Measurements from ENCODE around the gene DTX3L. TPM values are rescaled to one million over a fixed set of nuclear protein-coding genes. Genes with fewer than 3 reads are reported as not detected.
A peak's percentile ranks its signal among the peaks of the same experiment; 100 is the strongest.

DTX3L gene
- total and polyA plus RNA-seq, 2 experiments from 2014 or later = 1.8 to 6.8 TPM

- no peaks in the 10 kb centered on the region for H4K20me1 ChIP-seq (replicated peaks; ENCODE audit: insufficient read depth)
- H3K4me3 Mint-ChIP-seq = no peak overlapping the region; the same call in 2 of the 3 replicates
- H3K4me1 Mint-ChIP-seq = no peaks in the 10 kb centered on the region
- H3K27ac Mint-ChIP-seq = no peak overlapping the region
- no peak for ATAC-seq
- no peak overlapping the region for H2AFZ ChIP-seq
- TF ChIP-seq ZNF331 (CRISPR knock-in tag; IDR thresholded peaks at IDR 0.05; ENCODE audit: low read depth) = no peak
- no peak for TF ChIP-seq JUNB (IDR thresholded peaks at IDR 0.05; ENCODE audit: unreplicated experiment)
- TF ChIP-seq STAT1 (IDR thresholded peaks at IDR 0.05; ENCODE audit: unreplicated experiment) = no peak
- TF ChIP-seq EZH2 (IDR thresholded peaks at IDR 0.05; ENCODE audit: low read depth, unreplicated experiment) = no peak
- no peak for TF ChIP-seq CREB1 (CRISPR knock-in tag; IDR thresholded peaks at IDR 0.05; ENCODE audit: low read depth)
- no peak for TF ChIP-seq ETS1 (IDR thresholded peaks at IDR 0.05)
- no peak for TF ChIP-seq NANOG (IDR thresholded peaks at IDR 0.05; ENCODE audit: borderline replicate concordance)
- no peak for TF ChIP-seq REST (IDR thresholded peaks at IDR 0.05; ENCODE audit: unreplicated experiment)
- no peaks in the 10 kb centered on the region for H3K36me3 Mint-ChIP-seq (ENCODE audit: low read depth)
- no peaks in the 10 kb centered on the region for H3K27me3 ChIP-seq (ENCODE audit: insufficient read depth)
- no peaks in the 10 kb centered on the region for H3K9me2 ChIP-seq (ENCODE audit: insufficient read depth)
- H3K36me3 ChIP-seq (ENCODE audit: insufficient read depth) = no peaks in the 10 kb centered on the region
- H3K4me1 ChIP-seq (ENCODE audit: insufficient read depth) = no peaks in the 10 kb centered on the region
- H3K27ac ChIP-seq (ENCODE audit: low read depth) = no peak overlapping the region
- H3K79me2 ChIP-seq (replicated peaks; ENCODE audit: insufficient read depth) = no peaks in the 10 kb centered on the region
- H3F3A ChIP-seq (replicated peaks; ENCODE audit: low read depth) = no peaks in the 10 kb centered on the region
- H3K4me2 ChIP-seq = no peak overlapping the region
- no peaks in the 10 kb centered on the region for H3K27me3 Mint-ChIP-seq (ENCODE audit: insufficient read depth, low read depth, poor library complexity)
- H3K4me3 ChIP-seq = no peak overlapping the region
- H3K9me3 Mint-ChIP-seq = no peaks in the 10 kb centered on the region; the same call in 2 of the 3 replicates
- DNase-seq (ENCODE audit: low spot score) = no peak
These were observed 43.3 kb upstream of the DTX3L start for GRCh38 chr3:122520861-122521260.

DNA sequence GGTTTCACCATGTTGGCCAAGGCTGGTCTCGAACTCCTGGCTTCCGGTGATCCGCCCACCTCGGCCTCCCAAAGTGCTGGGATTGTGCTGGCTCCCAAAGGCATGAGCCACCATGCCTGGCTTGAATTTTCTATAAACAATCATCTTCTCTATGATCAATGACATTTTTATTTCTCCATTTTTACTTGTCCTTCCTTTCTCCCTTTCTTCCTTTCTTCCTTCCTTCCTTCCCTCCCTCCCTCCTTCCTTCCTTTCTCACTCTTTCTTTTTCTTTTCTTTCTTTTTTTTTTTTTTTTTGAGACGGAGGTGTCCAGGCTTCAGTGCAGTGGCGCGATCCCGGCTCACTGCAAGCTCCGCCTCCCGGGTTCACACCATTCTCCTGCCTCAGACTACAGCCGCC lies 40.8 kb upstream of the DTX3L start:
- no peaks in the 10 kb centered on the region for H3K27me3 Mint-ChIP-seq (ENCODE audit: insufficient read depth, low read depth, poor library complexity)
- no peaks in the 10 kb centered on the region for H3K36me3 ChIP-seq (ENCODE audit: insufficient read depth)
- no peaks in the 10 kb centered on the region for H4K20me1 ChIP-seq (replicated peaks; ENCODE audit: insufficient read depth)
- no peaks in the 10 kb centered on the region for H3K4me1 ChIP-seq (ENCODE audit: insufficient read depth)
- H3K27ac Mint-ChIP-seq = no peak overlapping the region
- H3K27ac ChIP-seq (ENCODE audit: low read depth) = no peak overlapping the region
- no peak overlapping the region for H3K4me2 ChIP-seq
- H3K4me3 Mint-ChIP-seq = no peak overlapping the region
- H3K27me3 ChIP-seq (ENCODE audit: insufficient read depth) = no peaks in the 10 kb centered on the region
- H3F3A ChIP-seq (replicated peaks; ENCODE audit: low read depth) = no peaks in the 10 kb centered on the region
- ATAC-seq (no peak), DNase-seq (ENCODE audit: low spot score) (no peak)
- no peak overlapping the region for H3K4me3 ChIP-seq
- H3K4me1 Mint-ChIP-seq = no peaks in the 10 kb centered on the region
- no peaks in the 10 kb centered on the region; the same call in 2 of the 3 replicates for H3K9me3 Mint-ChIP-seq
- peak overlapping the region; percentile 70; the same call in 1 of the 2 replicates for H2AFZ ChIP-seq
- no peaks in the 10 kb centered on the region for H3K9me2 ChIP-seq (ENCODE audit: insufficient read depth)
- no peaks in the 10 kb centered on the region for H3K79me2 ChIP-seq (replicated peaks; ENCODE audit: insufficient read depth)
- H3K36me3 Mint-ChIP-seq (ENCODE audit: low read depth) = no peaks in the 10 kb centered on the region
- no peak for TF ChIP-seq POLR2AphosphoS5 (IDR thresholded peaks at IDR 0.05; ENCODE audit: low read depth)
- no peak for TF ChIP-seq ZNF114 (CRISPR knock-in tag; IDR thresholded peaks at IDR 0.05)
